ENCODE results near the gene SYNGAP1. TPM values are rescaled to one million over a fixed set of nuclear protein-coding genes. Genes with fewer than 3 reads are reported as not detected.

Gene SYNGAP1
- polyA plus RNA-seq, 1 donor from 2014 or later: 4.3 TPM

GRCh38 chr6:33432546-33432945 is 12.7 kb downstream of the SYNGAP1 start:
- Histone ChIP-seq H3K27me3 (ENCODE audit: insufficient read depth, low read depth, low read length) (no peaks in the 10 kb centered on the region), H3K9me3 (ENCODE audit: low read length) (no peaks in the 10 kb centered on the region), H3K4me2 (ENCODE audit: low read length) (no peak overlapping the region), H3K9me2 (ENCODE audit: insufficient read depth, low read length) (no peaks in the 10 kb centered on the region), H3K27ac (ENCODE audit: low read length) (no peak overlapping the region), H2AFZ (ENCODE audit: low read depth, low read length) (no peak overlapping the region), H3K9ac (ENCODE audit: low read length) (no peak overlapping the region), H4K20me1 (ENCODE audit: insufficient read depth) (no peaks in the 10 kb centered on the region), H3K4me3 (ENCODE audit: low read length) (peak overlapping the region; percentile 87), H3K79me2 (replicated peaks; ENCODE audit: insufficient read depth, low read length) (peaks cover 42% of the 10 kb centered on the region), H3K36me3 (ENCODE audit: insufficient read depth, low read length) (no peaks in the 10 kb centered on the region), H3F3A (ENCODE audit: insufficient read depth, low read length, poor library complexity, severe bottlenecking) (no peaks in the 10 kb centered on the region)
- TF ChIP-seq RAD21 (conservative IDR thresholded peaks at IDR 0.05): no peak
- no peak for TF ChIP-seq TAF1 (IDR thresholded peaks at IDR 0.05; ENCODE audit: low read depth)

- no peaks in the 10 kb centered on the region for H3F3A ChIP-seq (ENCODE audit: insufficient read depth, low read length, poor library complexity, severe bottlenecking)
- H3K4me3 ChIP-seq (ENCODE audit: low read length): peak overlapping the region; percentile 49
- no peaks in the 10 kb centered on the region for H3K36me3 ChIP-seq (ENCODE audit: insufficient read depth, low read length)
- no peaks in the 10 kb centered on the region for H3K9me2 ChIP-seq (ENCODE audit: insufficient read depth, low read length)
- H3K9ac ChIP-seq (ENCODE audit: low read length): peak overlapping the region; percentile 31
- peak overlapping the region; percentile 5 for H3K27ac ChIP-seq (ENCODE audit: low read length)
- TF ChIP-seq EZH2 (IDR thresholded peaks at IDR 0.05; ENCODE audit: borderline replicate concordance, insufficient read depth, low read length, poor library complexity, severe bottlenecking) (no peak), RAD21 (conservative IDR thresholded peaks at IDR 0.05) (no peak), TAF1 (IDR thresholded peaks at IDR 0.05; ENCODE audit: low read depth) (no peak), CTCF (IDR thresholded peaks at IDR 0.05; ENCODE audit: poor library complexity, severe bottlenecking) (no peak), MXI1 (conservative IDR thresholded peaks at IDR 0.05; ENCODE audit: poor library complexity, severe bottlenecking) (no peak)
- peaks cover 42% of the 10 kb centered on the region for H3K79me2 ChIP-seq (replicated peaks; ENCODE audit: insufficient read depth, low read length)
- H3K27me3 ChIP-seq (ENCODE audit: insufficient read depth, low read depth, low read length): no peaks in the 10 kb centered on the region
- H2AFZ ChIP-seq (ENCODE audit: low read depth, low read length): no peak overlapping the region
- no peak overlapping the region for H3K4me2 ChIP-seq (ENCODE audit: low read length)
- no peaks in the 10 kb centered on the region for H3K9me3 ChIP-seq (ENCODE audit: low read length)
- H4K20me1 ChIP-seq (ENCODE audit: insufficient read depth): no peaks in the 10 kb centered on the region
These were observed 13.2 kb downstream of the SYNGAP1 start for GRCh38 chr6:33433001-33433543.

GRCh38 chr6:33433544-33434191 is 13.8 kb downstream of the SYNGAP1 start:
- no peaks in the 10 kb centered on the region for H4K20me1 ChIP-seq (ENCODE audit: insufficient read depth)
- peak overlapping the region; percentile 50 for H3K9ac ChIP-seq (ENCODE audit: low read length)
- H3K27ac ChIP-seq (ENCODE audit: low read length): peak overlapping the region; percentile 11
- H3K27me3 ChIP-seq (ENCODE audit: insufficient read depth, low read depth, low read length): no peaks in the 10 kb centered on the region
- H3K9me3 ChIP-seq (ENCODE audit: low read length): no peaks in the 10 kb centered on the region
- H3K79me2 ChIP-seq (replicated peaks; ENCODE audit: insufficient read depth, low read length): peaks cover 36% of the 10 kb centered on the region
- H3K9me2 ChIP-seq (ENCODE audit: insufficient read depth, low read length): no peaks in the 10 kb centered on the region
- H3K36me3 ChIP-seq (ENCODE audit: insufficient read depth, low read length): no peaks in the 10 kb centered on the region
- no peak for TF ChIP-seq CTCF (IDR thresholded peaks at IDR 0.05; ENCODE audit: poor library complexity, severe bottlenecking)
- TF ChIP-seq EZH2 (IDR thresholded peaks at IDR 0.05; ENCODE audit: borderline replicate concordance, insufficient read depth, low read length, poor library complexity, severe bottlenecking): no peak
- no peak for TF ChIP-seq SMC3 (conservative IDR thresholded peaks at IDR 0.05; ENCODE audit: poor library complexity)
- no peak for TF ChIP-seq EP300 (conservative IDR thresholded peaks at IDR 0.05; ENCODE audit: poor library complexity, severe bottlenecking)
- TF ChIP-seq TAF1 (IDR thresholded peaks at IDR 0.05; ENCODE audit: low read depth): no peak
- no peak for TF ChIP-seq REST (IDR thresholded peaks at IDR 0.05; ENCODE audit: borderline replicate concordance)
- no peak for TF ChIP-seq POLR2AphosphoS5 (IDR thresholded peaks at IDR 0.05)
- no peak for TF ChIP-seq MXI1 (conservative IDR thresholded peaks at IDR 0.05; ENCODE audit: poor library complexity, severe bottlenecking)
- no peak for TF ChIP-seq RAD21 (conservative IDR thresholded peaks at IDR 0.05)
- no peak overlapping the region for H2AFZ ChIP-seq (ENCODE audit: low read depth, low read length)
- no peak overlapping the region for H3K4me2 ChIP-seq (ENCODE audit: low read length)
- H3K4me3 ChIP-seq (ENCODE audit: low read length): peak overlapping the region; percentile 49
- no peaks in the 10 kb centered on the region for H3F3A ChIP-seq (ENCODE audit: insufficient read depth, low read length, poor library complexity, severe bottlenecking)

Data from neural cell (in vitro differentiated cells).